ENCODE measurements around the gene PLEKHG4B. TPM values are rescaled to one million over a fixed set of nuclear protein-coding genes. Genes with fewer than 3 reads are reported as not detected.

Gene PLEKHG4B
- polyA plus RNA-seq, 1 donor from 2014 or later: 0.78 TPM

- Histone ChIP-seq H3F3A (ENCODE audit: insufficient read depth, low read length, poor library complexity, severe bottlenecking) (no peaks in the 10 kb centered on the region), H3K36me3 (ENCODE audit: insufficient read depth, low read length) (no peaks in the 10 kb centered on the region), H3K4me2 (ENCODE audit: low read length) (no peak overlapping the region), H3K79me2 (replicated peaks; ENCODE audit: insufficient read depth, low read length) (no peaks in the 10 kb centered on the region), H4K20me1 (ENCODE audit: insufficient read depth) (no peaks in the 10 kb centered on the region), H3K27ac (ENCODE audit: low read length) (no peak overlapping the region), H3K9ac (ENCODE audit: low read length) (no peak overlapping the region), H3K4me3 (ENCODE audit: low read length) (no peak overlapping the region), H3K9me3 (ENCODE audit: low read length) (no peaks in the 10 kb centered on the region), H2AFZ (ENCODE audit: low read depth, low read length) (no peak overlapping the region), H3K27me3 (ENCODE audit: insufficient read depth, low read depth, low read length) (no peaks in the 10 kb centered on the region), H3K9me2 (ENCODE audit: insufficient read depth, low read length) (no peaks in the 10 kb centered on the region)
- TF ChIP-seq RAD21 (conservative IDR thresholded peaks at IDR 0.05) (no peak), SMC3 (conservative IDR thresholded peaks at IDR 0.05; ENCODE audit: poor library complexity) (no peak), EZH2 (IDR thresholded peaks at IDR 0.05; ENCODE audit: borderline replicate concordance, insufficient read depth, low read length, poor library complexity, severe bottlenecking) (no peak), POLR2AphosphoS5 (IDR thresholded peaks at IDR 0.05) (no peak), REST (IDR thresholded peaks at IDR 0.05; ENCODE audit: borderline replicate concordance) (no peak), MXI1 (conservative IDR thresholded peaks at IDR 0.05; ENCODE audit: poor library complexity, severe bottlenecking) (no peak), TAF1 (IDR thresholded peaks at IDR 0.05; ENCODE audit: low read depth) (no peak), CTCF (IDR thresholded peaks at IDR 0.05; ENCODE audit: poor library complexity, severe bottlenecking) (no peak), EP300 (conservative IDR thresholded peaks at IDR 0.05; ENCODE audit: poor library complexity, severe bottlenecking) (no peak)
Observed at GRCh38 chr5:178110-178509, 86.1 kb downstream of the PLEKHG4B start.

GRCh38 chr5:179401-179800 lies 87.4 kb downstream of the PLEKHG4B start:
- Histone ChIP-seq H3K9me2 (ENCODE audit: insufficient read depth, low read length) (no peaks in the 10 kb centered on the region), H3K4me2 (ENCODE audit: low read length) (no peak overlapping the region), H2AFZ (ENCODE audit: low read depth, low read length) (no peak overlapping the region), H3F3A (ENCODE audit: insufficient read depth, low read length, poor library complexity, severe bottlenecking) (no peaks in the 10 kb centered on the region), H3K79me2 (replicated peaks; ENCODE audit: insufficient read depth, low read length) (no peaks in the 10 kb centered on the region), H3K27ac (ENCODE audit: low read length) (no peak overlapping the region), H3K4me3 (ENCODE audit: low read length) (no peak overlapping the region), H3K27me3 (ENCODE audit: insufficient read depth, low read depth, low read length) (no peaks in the 10 kb centered on the region), H3K36me3 (ENCODE audit: insufficient read depth, low read length) (no peaks in the 10 kb centered on the region), H3K9ac (ENCODE audit: low read length) (no peak overlapping the region), H4K20me1 (ENCODE audit: insufficient read depth) (no peaks in the 10 kb centered on the region), H3K9me3 (ENCODE audit: low read length) (no peaks in the 10 kb centered on the region)
- no peak for TF ChIP-seq SMC3 (conservative IDR thresholded peaks at IDR 0.05; ENCODE audit: poor library complexity)
- TF ChIP-seq EZH2 (IDR thresholded peaks at IDR 0.05; ENCODE audit: borderline replicate concordance, insufficient read depth, low read length, poor library complexity, severe bottlenecking): no peak
- no peak for TF ChIP-seq REST (IDR thresholded peaks at IDR 0.05; ENCODE audit: borderline replicate concordance)
- TF ChIP-seq TAF1 (IDR thresholded peaks at IDR 0.05; ENCODE audit: low read depth): no peak
- TF ChIP-seq RAD21 (conservative IDR thresholded peaks at IDR 0.05): no peak
- no peak for TF ChIP-seq EP300 (conservative IDR thresholded peaks at IDR 0.05; ENCODE audit: poor library complexity, severe bottlenecking)
- no peak for TF ChIP-seq MXI1 (conservative IDR thresholded peaks at IDR 0.05; ENCODE audit: poor library complexity, severe bottlenecking)
- TF ChIP-seq POLR2AphosphoS5 (IDR thresholded peaks at IDR 0.05): no peak
- no peak for TF ChIP-seq CTCF (IDR thresholded peaks at IDR 0.05; ENCODE audit: poor library complexity, severe bottlenecking)
